ENCODE results near the gene ERCC1. TPM values are rescaled to one million over a fixed set of nuclear protein-coding genes. Genes with fewer than 3 reads are reported as not detected.
A peak's percentile ranks its signal among the peaks of the same experiment; 100 is the strongest.

The ERCC1 gene
- total RNA-seq, 2 experiments from 2014 or later: 32.5 to 32.6 TPM

- peaks cover 30% of the 10 kb centered on the region for H3K4me1 Mint-ChIP-seq (ENCODE audit: low read depth)
- POLR2A ChIA-PET: interaction anchor here (1.1 to 1.3 kb wide), 2 partner anchors 13 to 17 kb away, joined by 3 to 6 read pairs; no protein-coding TSS in a partner anchor
These were observed 32.7 kb upstream of the ERCC1 start for GRCh38 chr19:45456500-45456815.

GRCh38 chr19:45455707-45456499, 32.2 kb upstream of the ERCC1 start:
- ATAC-seq (ENCODE audit: poor library complexity) (peak; percentile 32), DNase-seq (peak in 11 of 14 experiments; percentile 32 to 93 (median 49))
- Histone ChIP-seq H3K4me3 (ENCODE audit: low read length) (no peak overlapping the region), H3K27me3 (ENCODE audit: control insufficient read depth in 1 of 2, insufficient read depth in 2 of 2, low read length in 2 of 2) (peaks cover 0 to 2% of the 10 kb centered on the region in 2 experiments), H3K4me1 (ENCODE audit: insufficient read depth, low read length) (peaks cover 37% of the 10 kb centered on the region), H3K27ac (ENCODE audit: low read depth in 1 of 2, low read length in 2 of 2) (no peak overlapping the region), H3K9me3 (ENCODE audit: control insufficient read depth in 1 of 2, insufficient read depth in 1 of 2, low read length in 2 of 2) (no peaks in the 10 kb centered on the region), H3K36me3 (ENCODE audit: insufficient read depth, low read length) (no peaks in the 10 kb centered on the region)
- H3K36me3 Mint-ChIP-seq (ENCODE audit: low read depth): peaks cover 6% of the 10 kb centered on the region
- peaks cover 36% of the 10 kb centered on the region for H3K4me1 Mint-ChIP-seq (ENCODE audit: low read depth)
- ChIA-PET POLR2A (interaction anchor here (0.9 to 1.3 kb wide), 3 partner anchors 12 to 17 kb away, joined by 3 to 6 read pairs (median 4); partner anchors contain the start of gene FOSB), CTCF (interaction anchor here (1.6 to 6.5 kb wide), 3 partner anchors 12 to 23 kb away, joined by 6 to 51 read pairs (median 29); partner anchors contain the start of gene FOSB)
- H3K9me3 Mint-ChIP-seq: no peaks in the 10 kb centered on the region
- TF ChIP-seq, protein P1, sequence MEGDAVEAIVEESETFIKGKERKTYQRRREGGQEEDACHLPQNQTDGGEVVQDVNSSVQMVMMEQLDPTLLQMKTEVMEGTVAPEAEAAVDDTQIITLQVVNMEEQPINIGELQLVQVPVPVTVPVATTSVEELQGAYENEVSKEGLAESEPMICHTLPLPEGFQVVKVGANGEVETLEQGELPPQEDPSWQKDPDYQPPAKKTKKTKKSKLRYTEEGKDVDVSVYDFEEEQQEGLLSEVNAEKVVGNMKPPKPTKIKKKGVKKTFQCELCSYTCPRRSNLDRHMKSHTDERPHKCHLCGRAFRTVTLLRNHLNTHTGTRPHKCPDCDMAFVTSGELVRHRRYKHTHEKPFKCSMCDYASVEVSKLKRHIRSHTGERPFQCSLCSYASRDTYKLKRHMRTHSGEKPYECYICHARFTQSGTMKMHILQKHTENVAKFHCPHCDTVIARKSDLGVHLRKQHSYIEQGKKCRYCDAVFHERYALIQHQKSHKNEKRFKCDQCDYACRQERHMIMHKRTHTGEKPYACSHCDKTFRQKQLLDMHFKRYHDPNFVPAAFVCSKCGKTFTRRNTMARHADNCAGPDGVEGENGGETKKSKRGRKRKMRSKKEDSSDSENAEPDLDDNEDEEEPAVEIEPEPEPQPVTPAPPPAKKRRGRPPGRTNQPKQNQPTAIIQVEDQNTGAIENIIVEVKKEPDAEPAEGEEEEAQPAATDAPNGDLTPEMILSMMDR (IDR thresholded peaks at IDR 0.05): no peak
- intact Hi-C loops (cut with DNase I, micrococcal nuclease): loop anchor here (1.0 to 2.0 kb wide), 2 partner anchors 9 to 17 kb away; no protein-coding TSS in a partner anchor
- no peaks in the 10 kb centered on the region for H3K27me3 Mint-ChIP-seq
- peak overlapping the region; percentile 38 for H3K4me3 Mint-ChIP-seq
- H3K27ac Mint-ChIP-seq: peak overlapping the region; percentile 70

More at GRCh38 chr19:45456500-45456815, 32.7 kb upstream of the ERCC1 start:
- intact Hi-C loops (cut with DNase I, micrococcal nuclease): loop anchor here in 1 of 2 experiments (1.0 kb wide), 1 partner anchor 9 kb away; no protein-coding TSS in a partner anchor
- TF ChIP-seq, protein P1 (IDR thresholded peaks at IDR 0.05): no peak
- Mint-ChIP-seq H3K27ac (peak overlapping the region; percentile 70), H3K4me3 (no peak overlapping the region), H3K36me3 (ENCODE audit: low read depth) (peaks cover under 1% of the 10 kb centered on the region), H3K9me3 (no peaks in the 10 kb centered on the region), H3K27me3 (no peaks in the 10 kb centered on the region)
- CTCF ChIA-PET: interaction anchor here (0.9 to 6.5 kb wide), 4 partner anchors 11 to 102 kb away, joined by 3 to 51 read pairs (median 18); partner anchors contain the start of gene FOSB
- Histone ChIP-seq H3K9me3 (ENCODE audit: control insufficient read depth in 1 of 2, insufficient read depth in 1 of 2, low read length in 2 of 2) (no peaks in the 10 kb centered on the region), H3K27me3 (ENCODE audit: control insufficient read depth in 1 of 2, insufficient read depth in 2 of 2, low read length in 2 of 2) (peaks cover 0 to 2% of the 10 kb centered on the region in 2 experiments), H3K36me3 (ENCODE audit: insufficient read depth, low read length) (no peaks in the 10 kb centered on the region), H3K4me3 (ENCODE audit: low read length) (no peak overlapping the region), H3K4me1 (ENCODE audit: insufficient read depth, low read length) (peaks cover 32% of the 10 kb centered on the region), H3K27ac (ENCODE audit: low read depth in 1 of 2, low read length in 2 of 2) (no peak overlapping the region)
- DNase-seq (no peak), ATAC-seq (ENCODE audit: poor library complexity) (no peak)

DNA sequence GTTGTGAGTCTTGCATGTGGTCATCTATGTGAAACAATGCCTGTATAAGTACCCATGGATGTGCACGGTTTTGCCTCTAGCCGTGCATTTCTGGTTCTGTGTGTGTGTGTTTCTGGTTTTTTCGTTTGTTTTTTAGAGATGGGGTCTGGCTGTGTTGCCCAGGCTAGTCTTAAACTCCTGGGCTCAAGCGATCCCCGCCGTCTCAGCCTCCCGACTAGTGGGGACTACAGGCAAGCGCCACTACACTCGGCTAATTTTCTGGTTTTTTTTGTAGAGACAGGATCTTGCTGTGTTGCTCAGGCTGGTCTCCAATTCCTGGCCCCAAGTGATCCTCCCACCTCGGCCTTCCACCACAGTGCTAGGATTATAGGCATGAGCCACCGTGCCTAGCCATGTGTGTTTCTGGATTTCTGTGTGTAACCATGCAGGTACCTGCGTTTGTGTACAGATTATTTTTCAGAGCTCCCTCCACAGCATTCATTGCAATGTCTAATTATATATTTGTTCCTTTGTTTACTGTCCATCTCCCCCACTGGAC, 28.2 kb upstream of the ERCC1 start:
- peaks cover 14% of the 10 kb centered on the region for H3K36me3 Mint-ChIP-seq (ENCODE audit: low read depth)
- CTCF ChIA-PET: interaction anchor here (1.0 to 6.5 kb wide), 5 partner anchors 13 to 27 kb away, joined by 4 to 51 read pairs (median 5); partner anchors contain the start of gene FOSB
- H3K4me3 ChIP-seq (ENCODE audit: low read length): no peak overlapping the region

More for the DNA sequence above, 28.2 kb upstream of the ERCC1 start:
- no peak for ATAC-seq (ENCODE audit: poor library complexity)
- no peaks in the 10 kb centered on the region for H3K9me3 Mint-ChIP-seq
- Histone ChIP-seq H3K27ac (ENCODE audit: low read depth in 1 of 2, low read length in 2 of 2) (peak overlapping the region in 1 of 2 donors; percentile 99), H3K4me1 (ENCODE audit: insufficient read depth, low read length) (peaks cover 64% of the 10 kb centered on the region), H3K9me3 (ENCODE audit: control insufficient read depth in 1 of 2, insufficient read depth in 1 of 2, low read length in 2 of 2) (no peaks in the 10 kb centered on the region), H3K27me3 (ENCODE audit: control insufficient read depth in 1 of 2, insufficient read depth in 2 of 2, low read length in 2 of 2) (peaks cover 0 to 2% of the 10 kb centered on the region in 2 experiments), H3K36me3 (ENCODE audit: insufficient read depth, low read length) (peaks cover 3% of the 10 kb centered on the region)
- H3K4me3 Mint-ChIP-seq: peak overlapping the region; percentile 88
- POLR2A ChIA-PET: interaction anchor here (5.4 kb wide), 1 partner anchor 16 kb away, joined by 38 read pairs; the partner anchor contains the start of gene FOSB
- TF ChIP-seq, protein P1 (IDR thresholded peaks at IDR 0.05): no peak
- peak overlapping the region; percentile 98 for H3K27ac Mint-ChIP-seq
- no peak for DNase-seq
- H3K27me3 Mint-ChIP-seq: no peaks in the 10 kb centered on the region
- H3K4me1 Mint-ChIP-seq (ENCODE audit: low read depth): peaks cover 56% of the 10 kb centered on the region
- intact Hi-C loops (cut with DNase I, micrococcal nuclease): loop anchor here (1.0 kb wide), 1 partner anchor 15 kb away; the partner anchor contains the start of gene FOSB (in 2 of the 2)

Data from CD4-positive, alpha-beta T cell (primary cell).